Retinal pigment epithelial cell (primary cell): ENCODE results near the gene CLCNKA.

Experiments
- DNase-seq: peaks from one replicate; pipeline ENCODE4 v3.0.0-alpha.2; 2010; ENCODE audit warnings: low read depth
- H3K4me3 ChIP-seq: 2 replicates; pipeline ENCODE4 v1.5.1; 2011; ENCODE audit warnings: mild to moderate bottlenecking, low read length, control low read depth, moderate library complexity
- CTCF ChIP-seq: conservative IDR thresholded peaks from 2 replicates; pipeline ENCODE4 v1.5.1; 2011; ENCODE audit warnings: low read depth, low read length, control low read depth, inconsistent platforms

CLCNKA gene

DNA sequence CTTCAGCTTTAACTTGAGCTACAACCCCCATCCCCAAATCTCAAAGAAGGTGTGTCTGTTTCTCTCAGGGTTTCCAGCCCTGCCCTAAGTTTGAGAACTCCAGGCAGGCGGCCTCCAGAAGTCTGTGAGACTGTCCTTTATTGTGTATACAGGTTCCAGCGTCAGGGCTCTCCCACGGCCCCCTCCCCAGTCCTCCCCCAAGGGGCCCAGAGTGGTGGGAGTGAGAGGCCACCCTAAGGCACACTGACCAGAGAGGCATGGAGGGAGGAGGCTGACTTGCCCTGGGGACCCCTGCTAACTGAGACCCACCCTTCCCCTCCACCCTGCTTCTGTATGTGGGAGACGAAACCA lies 8.0 kb upstream of the CLCNKA start:
- no peak for TF ChIP-seq CTCF
- no peak overlapping the region for H3K4me3 ChIP-seq
- DNase-seq, result no peak

DNA sequence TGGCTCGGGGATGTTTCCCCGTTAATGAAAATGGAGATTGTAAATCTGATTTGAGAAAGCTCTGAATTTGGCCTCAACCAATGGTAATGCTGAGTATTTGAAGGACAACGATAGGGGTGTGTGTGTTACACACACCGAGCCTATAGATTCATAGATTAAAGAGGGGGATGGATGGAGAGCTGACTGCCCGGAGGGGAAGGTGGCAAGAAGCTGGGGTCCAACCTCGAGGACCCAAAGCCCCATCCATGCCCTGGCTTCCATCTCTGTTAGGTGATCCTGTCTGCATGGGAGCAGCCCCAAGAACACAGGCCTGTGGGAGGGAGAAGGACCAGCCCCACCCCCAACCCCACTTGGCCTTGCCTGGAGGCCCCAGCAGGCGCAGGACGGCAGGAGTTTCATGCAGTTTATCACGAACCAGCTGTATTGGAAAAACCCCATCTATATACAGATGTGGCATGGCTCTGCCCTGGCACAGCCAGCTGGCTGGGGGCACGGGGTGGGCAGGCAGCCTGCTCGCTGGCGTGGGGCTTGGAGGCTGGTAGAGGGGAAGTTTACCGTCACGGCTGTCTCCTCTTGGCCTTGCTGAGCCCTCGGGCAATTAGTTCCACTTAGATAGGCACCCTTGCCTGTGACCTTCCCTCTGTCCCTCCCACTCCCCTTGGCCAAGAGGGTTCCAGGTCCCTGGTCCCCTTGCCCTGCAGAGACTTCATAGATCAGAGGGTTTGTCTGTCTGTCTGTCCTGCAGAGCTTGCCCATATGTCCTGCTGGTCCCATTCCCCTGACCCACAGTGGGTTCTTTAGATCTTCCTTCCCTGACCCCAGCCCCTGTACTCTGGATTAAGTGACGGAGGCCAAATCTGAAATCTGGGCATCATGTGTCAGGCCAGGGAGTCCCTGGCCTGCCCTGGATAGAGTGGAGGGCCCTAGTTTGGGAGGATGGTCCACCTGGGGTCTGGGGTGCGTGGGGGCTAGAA lies 7.0 kb upstream of the CLCNKA start:
- no peak for TF ChIP-seq CTCF
- no peak for DNase-seq

GRCh38 chr1:16015491-16015890 lies 6.3 kb upstream of the CLCNKA start:
- TF ChIP-seq CTCF, result no peak
- H3K4me3 ChIP-seq, result no peak overlapping the region
- DNase-seq, result no peak

More for the DNA sequence above, 7.0 kb upstream of the CLCNKA start:
- H3K4me3 ChIP-seq, result no peak overlapping the region

GRCh38 chr1:16015960-16016901 lies 5.6 kb upstream of the CLCNKA start:
- no peak overlapping the region for H3K4me3 ChIP-seq

DNA sequence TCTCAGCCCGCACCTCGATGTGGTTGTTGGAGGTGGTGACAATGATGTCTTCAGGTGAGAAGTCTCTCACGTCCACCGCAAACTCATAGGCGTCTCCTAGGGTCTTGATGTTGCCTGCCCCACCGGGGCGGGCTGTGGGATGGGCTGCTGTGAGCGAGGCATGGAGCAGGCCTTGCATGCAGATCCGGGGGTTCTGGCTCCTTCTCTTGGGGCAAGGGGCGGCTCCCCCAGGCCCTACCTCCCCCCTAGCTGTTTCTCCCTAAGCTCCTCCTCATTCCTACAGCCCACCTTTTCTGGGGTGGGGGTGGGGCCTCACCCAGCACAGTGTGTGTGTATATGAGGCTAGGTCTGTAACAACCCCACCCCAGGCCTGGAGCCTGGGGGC lies 4.8 kb upstream of the CLCNKA start:
- H3K4me3 ChIP-seq, result peak overlapping the region; percentile 29
- no peak for DNase-seq
- TF ChIP-seq CTCF, result no peak

More at GRCh38 chr1:16015960-16016901, 5.6 kb upstream of the CLCNKA start:
- no peak for TF ChIP-seq CTCF
- no peak for DNase-seq

DNA sequence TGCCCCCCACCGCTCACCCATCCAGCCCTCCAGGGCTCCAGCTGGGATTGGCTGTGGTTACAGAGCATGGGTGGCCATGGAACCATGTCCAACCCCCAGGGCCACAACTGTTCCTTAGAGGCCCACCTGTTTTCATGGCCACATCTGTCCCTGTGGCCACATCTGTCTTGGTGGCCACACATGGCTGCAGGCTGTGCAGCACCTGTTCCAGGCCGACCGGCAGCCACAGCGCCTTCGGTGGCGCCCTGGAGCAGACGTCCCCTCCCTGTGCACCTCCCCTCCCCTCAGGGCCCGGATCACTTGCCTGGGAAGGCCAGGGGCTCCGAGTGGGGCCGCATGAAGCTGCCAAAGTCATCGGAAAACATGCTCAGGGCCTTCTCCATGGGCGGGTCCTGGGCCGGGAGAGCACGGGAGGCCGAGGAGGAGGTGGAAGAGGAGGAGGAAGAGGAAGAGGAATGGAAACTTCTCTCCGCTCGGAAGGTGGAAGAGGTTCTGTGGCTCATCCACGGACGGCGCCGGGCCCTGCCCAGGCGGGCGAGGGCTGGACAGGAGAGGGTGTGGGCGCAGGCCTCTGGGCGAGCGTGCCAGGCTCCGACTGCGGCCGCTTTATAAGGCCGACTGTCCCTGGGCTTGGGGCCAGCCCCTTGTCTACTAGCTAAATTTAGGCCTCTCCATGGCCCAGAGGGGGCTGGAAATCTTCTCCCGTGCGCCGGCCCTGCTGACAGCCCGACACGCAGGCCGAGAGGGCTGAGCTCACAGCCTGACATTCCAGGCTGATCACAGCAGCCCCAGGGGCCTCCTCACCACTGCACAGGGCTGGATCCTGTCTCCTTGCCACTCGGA lies 4.2 kb upstream of the CLCNKA start, which contains the start of gene HSPB7:
HSPB7 (minus strand) TSS at position 583 of the 843 bp plus-strand sequence; CDS start at position 503, 80 bp downstream.
- TF ChIP-seq CTCF, result peak; percentile 15
- H3K4me3 ChIP-seq, result peak within 1 kb of the TSS; percentile 29
- peak; percentile 53 for DNase-seq
